Endothelial cell of umbilical vein (primary cell): ENCODE data around the gene CENPA. TPM values are rescaled to one million over a fixed set of nuclear protein-coding genes. Genes with fewer than 3 reads are reported as not detected.
A peak's percentile ranks its signal among the peaks of the same experiment; 100 is the strongest.

Experiments used
- BruUV-seq: library from RNA; stranded (reverse); fragments of 400-500 nt; replicated peaks from 2 replicates; lab custom pipeline; 2021; lab: Mats Ljungman, UMichigan
- CTCF ChIA-PET: fragments of 300-600, 350-600 bp; sonication (Branson Sonifier 250); formaldehyde crosslinking; loops from one replicate; lab custom pipeline; 2021; ENCODE audit warnings: antibody characterized with exemption, inconsistent platforms; lab: Charles Lee
- POLR2A ChIA-PET: fragments of 300-600, 350-600 bp; sonication (Branson Sonifier 250); formaldehyde crosslinking; loops from one replicate; lab custom pipeline; 2021; ENCODE audit warnings: antibody characterized with exemption, inconsistent platforms; lab: Charles Lee
- DNase-seq: peaks from one replicate; pipeline ENCODE4 v3.0.0-alpha.2; 2011; ENCODE audit warnings: low read depth, low spot score
- FAIRE-seq: peaks from 2 replicates; lab custom pipeline; 2011; peaks lifted over from hg19 to GRCh38; lab: Jason Lieb, UNC
- H2AFZ ChIP-seq: 2 replicates; pipeline ENCODE4 v1.6.0; 2012; ENCODE audit warnings: low read depth, low read length, control low read depth, inconsistent platforms
- H3K27ac ChIP-seq: 2 replicates; pipeline ENCODE4 v1.5.1; 2011; ENCODE audit warnings: low read depth, mild to moderate bottlenecking, control low read depth, low read length, moderate library complexity; ENCODE audit not compliant: insufficient read depth
- H3K27me3 ChIP-seq, 2 experiments: 2 replicates each; pipeline versions ENCODE4 v1.6.0 to v1.6.1; 2011; ENCODE audit warnings: low read length in 2 of 2, mixed read lengths in 1 of 2; ENCODE audit not compliant: control insufficient read depth in 2 of 2, insufficient read depth in 2 of 2
- H3K36me3 ChIP-seq, 2 experiments: 2 replicates in 1 of 2; 3 replicates in 1 of 2; pipeline ENCODE4 v1.5.1; 2011; ENCODE audit warnings: low read length in 2 of 2, mild to moderate bottlenecking in 1 of 2, moderate library complexity in 1 of 2; ENCODE audit not compliant: control insufficient read depth in 2 of 2, insufficient read depth in 2 of 2; ENCODE audit errors: extremely low read depth in 1 of 2
- H3K4me1 ChIP-seq: 3 replicates; pipeline ENCODE4 v1.5.1; 2011; ENCODE audit warnings: mild to moderate bottlenecking, low read length; ENCODE audit not compliant: control insufficient read depth, insufficient read depth; ENCODE audit errors: extremely low read depth
- H3K4me2 ChIP-seq: 2 replicates; pipeline ENCODE4 v1.6.1; 2011; ENCODE audit warnings: low read length, control low read depth, mixed read lengths; ENCODE audit not compliant: insufficient read depth
- H3K4me3 ChIP-seq, 3 experiments: fragments of 200-600 bp in 1 of 3; sonication (generic), shearing (Covaris generic) in 1 of 3; replicated peaks in 1 of 3; 2 replicates each; pipeline ENCODE4 v1.5.1; 2011 to 2016; ENCODE audit warnings: control low read depth in 3 of 3, low read length in 3 of 3, mild to moderate bottlenecking in 2 of 3, inconsistent platforms in 1 of 3, low read depth in 1 of 3, moderate library complexity in 1 of 3; ENCODE audit not compliant: insufficient read depth in 1 of 3
- H3K79me2 ChIP-seq: 2 replicates; pipeline ENCODE4 v1.6.0; 2012; ENCODE audit warnings: low read length, inconsistent platforms; ENCODE audit not compliant: control insufficient read depth, insufficient read depth
- H3K9ac ChIP-seq: replicated peaks from 2 replicates; pipeline ENCODE3; 2011; ENCODE audit warnings: low read length, control low read depth; ENCODE audit not compliant: insufficient read depth; ENCODE audit errors: extremely low read depth
- H3K9me1 ChIP-seq: replicated peaks from 3 replicates; pipeline ENCODE4 v1.6.0; 2011; ENCODE audit warnings: mild to moderate bottlenecking, low read length; ENCODE audit not compliant: control insufficient read depth, insufficient read depth; ENCODE audit errors: extremely low read depth
- H3K9me3 ChIP-seq: replicated peaks from 2 replicates; pipeline ENCODE4 v1.5.1; 2012; ENCODE audit warnings: low read length, inconsistent platforms; ENCODE audit not compliant: control insufficient read depth, insufficient read depth
- H4K20me1 ChIP-seq: replicated peaks from 2 replicates; pipeline ENCODE3; 2011; ENCODE audit warnings: mild to moderate bottlenecking, low read length; ENCODE audit not compliant: control insufficient read depth, insufficient read depth; ENCODE audit errors: extremely low read depth
- EZH2 ChIP-seq: IDR thresholded peaks from 2 replicates; pipeline ENCODE4 v1.6.1; 2012; ENCODE audit warnings: borderline replicate concordance, low read depth, mild to moderate bottlenecking, moderate library complexity, low read length, inconsistent platforms; ENCODE audit not compliant: severe bottlenecking
- FOS ChIP-seq: IDR thresholded peaks from 2 replicates; pipeline ENCODE4 v1.6.1; 2011; ENCODE audit warnings: mild to moderate bottlenecking, low read length, moderate library complexity, borderline replicate concordance; ENCODE audit not compliant: insufficient read depth
- GATA2 ChIP-seq: IDR thresholded peaks from 2 replicates; pipeline ENCODE4 v1.7.0; 2011; ENCODE audit warnings: low read depth, mild to moderate bottlenecking, moderate library complexity, mixed read lengths, low read length; ENCODE audit not compliant: insufficient read length, insufficient read depth
- JUN ChIP-seq: IDR thresholded peaks from 2 replicates; pipeline ENCODE4 v1.6.1; 2011; ENCODE audit warnings: borderline replicate concordance, low read depth; ENCODE audit not compliant: insufficient read length, insufficient read depth
- MYC ChIP-seq: IDR thresholded peaks from one replicate; pipeline ENCODE4 v1.6.1; 2011; ENCODE audit warnings: mild to moderate bottlenecking, low read depth, low read length
- POLR2A ChIP-seq: IDR thresholded peaks from 2 replicates; pipeline ENCODE4 v1.6.1; 2012; ENCODE audit warnings: low read depth, mild to moderate bottlenecking, control low read depth, low read length
- POLR2AphosphoS5 ChIP-seq: IDR thresholded peaks from 2 replicates; pipeline ENCODE4 v1.6.1; 2012; ENCODE audit warnings: low read depth, mild to moderate bottlenecking, control low read depth, low read length, moderate library complexity; ENCODE audit not compliant: insufficient read depth
- dilution Hi-C: fragments of 300-500 bp; cut with MboI; formaldehyde crosslinking; loops from one replicate; pipeline ENCODE4 v1.15.0; 2019; ENCODE audit warnings: low sequenced_read_pairs; ENCODE audit not compliant: extremely low pct_ligation_motif_present
- intact Hi-C: fragments of 100-400 bp; cut with micrococcal nuclease; formaldehyde crosslinking; loops from one replicate; pipeline ENCODE4 v1.10.0; 2022
- polyA plus RNA-seq, 4 experiments: library from polyadenylated mRNA; depleted of rRNA in 3 of 4; stranded (reverse) in 3 of 4; unstranded in 1 of 4; fragments of >200 nt; gene quantifications; 2 replicates each; pipeline versions ENCODE4 v1.2.1 to v1.2.3, GENCODE V29; 2011 to 2012; ENCODE audit warnings: missing spikeins in 1 of 4
- total RNA-seq: library from RNA; stranded (reverse); gene quantifications from 2 replicates; pipeline ENCODE4 v1.2.3, GENCODE V29; 2021
- TF ChIP-seq, protein P1 (sequence below): IDR thresholded peaks from 2 replicates; pipeline ENCODE4 v1.6.1; 2011; ENCODE audit not compliant: insufficient read depth, insufficient read length
- TF ChIP-seq, protein P2 (sequence below), 2 donors: IDR thresholded peaks; 1 replicate in 1 of 2; 2 replicates in 1 of 2; pipeline ENCODE4 v1.5.1; 2011; ENCODE audit warnings: low read length in 2 of 2, mild to moderate bottlenecking in 2 of 2, moderate library complexity in 2 of 2, control low read depth in 1 of 2, inconsistent platforms in 1 of 2, low read depth in 1 of 2; ENCODE audit not compliant: insufficient read depth in 1 of 2; ENCODE audit errors: extremely low read depth in 1 of 2

The CENPA gene
- total and polyA plus RNA-seq, 2 donors (not counting 3 experiments of a cell fraction or from before 2014, with no cell fraction given): 22.0 to 33.1 TPM

GRCh38 chr2:26745609-26746327, 40.1 kb upstream of the CENPA start:
- no peak overlapping the region for H2AFZ ChIP-seq
- no peak for TF ChIP-seq MYC
- TF ChIP-seq, protein P1, sequence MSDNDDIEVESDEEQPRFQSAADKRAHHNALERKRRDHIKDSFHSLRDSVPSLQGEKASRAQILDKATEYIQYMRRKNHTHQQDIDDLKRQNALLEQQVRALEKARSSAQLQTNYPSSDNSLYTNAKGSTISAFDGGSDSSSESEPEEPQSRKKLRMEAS: no peak
- TF ChIP-seq, protein P2, sequence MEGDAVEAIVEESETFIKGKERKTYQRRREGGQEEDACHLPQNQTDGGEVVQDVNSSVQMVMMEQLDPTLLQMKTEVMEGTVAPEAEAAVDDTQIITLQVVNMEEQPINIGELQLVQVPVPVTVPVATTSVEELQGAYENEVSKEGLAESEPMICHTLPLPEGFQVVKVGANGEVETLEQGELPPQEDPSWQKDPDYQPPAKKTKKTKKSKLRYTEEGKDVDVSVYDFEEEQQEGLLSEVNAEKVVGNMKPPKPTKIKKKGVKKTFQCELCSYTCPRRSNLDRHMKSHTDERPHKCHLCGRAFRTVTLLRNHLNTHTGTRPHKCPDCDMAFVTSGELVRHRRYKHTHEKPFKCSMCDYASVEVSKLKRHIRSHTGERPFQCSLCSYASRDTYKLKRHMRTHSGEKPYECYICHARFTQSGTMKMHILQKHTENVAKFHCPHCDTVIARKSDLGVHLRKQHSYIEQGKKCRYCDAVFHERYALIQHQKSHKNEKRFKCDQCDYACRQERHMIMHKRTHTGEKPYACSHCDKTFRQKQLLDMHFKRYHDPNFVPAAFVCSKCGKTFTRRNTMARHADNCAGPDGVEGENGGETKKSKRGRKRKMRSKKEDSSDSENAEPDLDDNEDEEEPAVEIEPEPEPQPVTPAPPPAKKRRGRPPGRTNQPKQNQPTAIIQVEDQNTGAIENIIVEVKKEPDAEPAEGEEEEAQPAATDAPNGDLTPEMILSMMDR (IDR thresholded peaks at IDR 0.05; ENCODE audit: extremely low read depth in 1 of 2, insufficient read depth in 1 of 2, low read depth in 1 of 2, low read length in 2 of 2): peak; percentile 87 to 88
- H3K9ac ChIP-seq: no peak overlapping the region
- H3K27me3 ChIP-seq: no peaks in the 10 kb centered on the region
- FAIRE-seq: peak; percentile 78
- no peak overlapping the region for H3K27ac ChIP-seq
- no peaks in the 10 kb centered on the region for H3K9me3 ChIP-seq
- no peak overlapping the region for H3K4me3 ChIP-seq
- H3K36me3 ChIP-seq: no peaks in the 10 kb centered on the region
- ChIA-PET POLR2A (no interaction called here), CTCF (interaction anchor here (0.6 to 14.5 kb wide), 30 partner anchors 8 to 275 kb away, joined by 3 to 353 read pairs (median 4); partner anchors contain the start of genes CENPA and KCNK3)
- dilution Hi-C loops (no loop called here), intact Hi-C loops (loop anchor here (1.0 kb wide), 1 partner anchor 140 kb away; no protein-coding TSS in a partner anchor)
- no peaks in the 10 kb centered on the region for H3K79me2 ChIP-seq
- peak; percentile 69 for DNase-seq
- H4K20me1 ChIP-seq: no peaks in the 10 kb centered on the region
- no peak overlapping the region for H3K4me2 ChIP-seq
- no TSS peak for BruUV-seq
- no peaks in the 10 kb centered on the region for H3K9me1 ChIP-seq
- no peaks in the 10 kb centered on the region for H3K4me1 ChIP-seq

DNA sequence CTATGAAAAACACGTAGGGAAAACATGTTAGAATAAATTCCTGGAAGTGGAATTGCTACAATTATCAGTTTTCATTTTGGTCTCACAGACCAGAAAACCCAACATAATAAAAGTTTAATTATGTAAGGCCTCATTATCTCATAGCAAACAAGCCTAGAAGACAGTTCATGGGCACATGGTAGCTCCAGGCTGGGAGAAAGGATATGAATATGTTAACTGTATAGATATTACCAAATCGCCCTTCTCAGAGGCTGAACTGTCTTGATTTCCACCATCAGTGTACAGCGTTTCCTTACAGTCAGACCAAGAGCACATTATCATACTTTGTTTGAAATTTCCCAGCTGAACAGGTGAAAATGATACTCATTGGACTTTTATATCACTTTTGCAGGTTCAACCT, 38.9 kb upstream of the CENPA start:
- FAIRE-seq (no peak), DNase-seq (no peak)
- Histone ChIP-seq H3K9me3 (no peaks in the 10 kb centered on the region), H3K79me2 (no peaks in the 10 kb centered on the region), H4K20me1 (no peaks in the 10 kb centered on the region), H3K9me1 (no peaks in the 10 kb centered on the region), H3K4me1 (no peaks in the 10 kb centered on the region), H3K9ac (no peak overlapping the region), H3K27ac (no peak overlapping the region), H3K36me3 (no peaks in the 10 kb centered on the region), H3K4me2 (no peak overlapping the region), H3K27me3 (no peaks in the 10 kb centered on the region), H3K4me3 (no peak overlapping the region), H2AFZ (no peak overlapping the region)
- ChIA-PET POLR2A (no interaction called here), CTCF (interaction anchor here (0.7 to 14.5 kb wide), 9 partner anchors 14 to 270 kb away, joined by 3 to 353 read pairs (median 10); partner anchors contain the start of gene CENPA)
- dilution Hi-C loops (no loop called here), intact Hi-C loops (no loop called here)
- BruUV-seq: no TSS peak
- TF ChIP-seq POLR2A (no peak), FOS (no peak), JUN (no peak), MYC (no peak), EZH2 (no peak), GATA2 (no peak), POLR2AphosphoS5 (no peak)
- TF ChIP-seq, protein P1: no peak
- TF ChIP-seq, protein P2 (IDR thresholded peaks at IDR 0.05; ENCODE audit: extremely low read depth in 1 of 2, insufficient read depth in 1 of 2, low read depth in 1 of 2, low read length in 2 of 2): no peak
